Activated CD4-positive, alpha-beta T cell treated with anti-CD3 and anti-CD28 coated beads, Interleukin-2, amount 50 U/mL, for 24 hours (primary cell): ENCODE results near the gene PAXIP1.
"Not testable (repeated sequence)": the region's sequence is repeated elsewhere in the genome, so short reads cannot be mapped to it uniquely, and the experiment has no call there.

ENCODE experiments used
- DNase-seq, 2 donors: peaks; one replicate each; pipeline ENCODE4 v3.0.0-alpha.2; 2020; ENCODE audit warnings: low read depth in 1 of 2, low spot score in 1 of 2

PAXIP1 gene, protein sequence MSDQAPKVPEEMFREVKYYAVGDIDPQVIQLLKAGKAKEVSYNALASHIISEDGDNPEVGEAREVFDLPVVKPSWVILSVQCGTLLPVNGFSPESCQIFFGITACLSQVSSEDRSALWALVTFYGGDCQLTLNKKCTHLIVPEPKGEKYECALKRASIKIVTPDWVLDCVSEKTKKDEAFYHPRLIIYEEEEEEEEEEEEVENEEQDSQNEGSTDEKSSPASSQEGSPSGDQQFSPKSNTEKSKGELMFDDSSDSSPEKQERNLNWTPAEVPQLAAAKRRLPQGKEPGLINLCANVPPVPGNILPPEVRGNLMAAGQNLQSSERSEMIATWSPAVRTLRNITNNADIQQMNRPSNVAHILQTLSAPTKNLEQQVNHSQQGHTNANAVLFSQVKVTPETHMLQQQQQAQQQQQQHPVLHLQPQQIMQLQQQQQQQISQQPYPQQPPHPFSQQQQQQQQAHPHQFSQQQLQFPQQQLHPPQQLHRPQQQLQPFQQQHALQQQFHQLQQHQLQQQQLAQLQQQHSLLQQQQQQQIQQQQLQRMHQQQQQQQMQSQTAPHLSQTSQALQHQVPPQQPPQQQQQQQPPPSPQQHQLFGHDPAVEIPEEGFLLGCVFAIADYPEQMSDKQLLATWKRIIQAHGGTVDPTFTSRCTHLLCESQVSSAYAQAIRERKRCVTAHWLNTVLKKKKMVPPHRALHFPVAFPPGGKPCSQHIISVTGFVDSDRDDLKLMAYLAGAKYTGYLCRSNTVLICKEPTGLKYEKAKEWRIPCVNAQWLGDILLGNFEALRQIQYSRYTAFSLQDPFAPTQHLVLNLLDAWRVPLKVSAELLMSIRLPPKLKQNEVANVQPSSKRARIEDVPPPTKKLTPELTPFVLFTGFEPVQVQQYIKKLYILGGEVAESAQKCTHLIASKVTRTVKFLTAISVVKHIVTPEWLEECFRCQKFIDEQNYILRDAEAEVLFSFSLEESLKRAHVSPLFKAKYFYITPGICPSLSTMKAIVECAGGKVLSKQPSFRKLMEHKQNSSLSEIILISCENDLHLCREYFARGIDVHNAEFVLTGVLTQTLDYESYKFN

DNA sequence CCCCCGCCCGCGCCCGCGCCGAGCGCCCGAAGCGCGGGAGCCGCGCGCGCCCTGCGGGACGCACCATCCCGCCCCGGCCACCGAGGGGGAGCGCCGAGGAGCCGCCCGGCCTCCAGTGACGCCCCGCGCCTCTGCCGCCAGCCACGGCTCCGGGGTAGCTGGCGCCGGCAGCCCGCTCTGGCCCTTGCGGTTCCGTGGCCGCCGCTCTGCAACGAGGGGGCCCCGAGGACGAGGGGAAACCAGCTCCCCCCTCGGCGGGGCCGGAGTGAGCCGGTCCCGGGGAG, at the start of gene PAXIP1:
TSS of gene PAXIP1 (minus strand) at position 33 of the 284 bp plus-strand sequence. CDS start 195 bp downstream, outside the sequence.
- peak in 1 of 2 donors; percentile 46 for DNase-seq

DNA sequence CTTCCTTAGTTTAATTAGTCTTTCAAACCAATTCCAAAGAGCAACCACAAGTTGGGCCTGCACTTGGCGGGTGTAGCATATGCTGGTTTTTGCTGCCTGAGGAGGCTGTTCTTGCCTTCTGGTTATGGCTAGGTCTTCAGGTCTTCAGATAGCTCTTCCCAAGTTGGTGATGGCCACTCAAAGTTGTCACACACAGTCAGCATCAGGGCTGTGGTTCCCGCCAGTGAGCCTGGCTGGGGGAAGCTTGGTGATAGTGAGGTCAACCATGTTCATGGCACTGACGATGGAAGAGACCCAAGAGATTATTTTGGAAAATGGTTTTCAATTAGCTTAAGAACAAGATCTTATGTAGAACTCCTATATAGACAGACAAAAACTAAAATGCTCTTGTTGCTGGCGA, 48.4 kb upstream of the PAXIP1 start:
- DNase-seq: no peak

DNA sequence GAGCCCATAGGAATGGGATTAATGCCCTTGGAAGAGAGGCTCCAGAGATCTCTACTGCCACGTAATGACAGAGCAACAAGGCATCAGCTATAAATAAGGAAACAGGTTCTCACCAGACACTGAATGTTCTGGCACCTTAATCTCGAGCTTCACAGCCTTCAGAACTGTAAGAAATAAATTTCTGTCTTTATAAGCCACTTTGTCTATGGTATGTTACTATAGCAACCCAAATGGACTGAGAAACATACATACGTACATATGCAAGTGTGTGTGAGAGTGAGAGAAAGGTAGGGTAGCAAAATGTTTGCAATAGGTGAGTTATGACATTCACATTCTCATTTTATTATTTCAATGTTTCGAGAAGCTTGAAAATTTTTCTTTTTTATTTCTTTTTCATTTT, 45.1 kb upstream of the PAXIP1 start:
- no peak for DNase-seq

DNA sequence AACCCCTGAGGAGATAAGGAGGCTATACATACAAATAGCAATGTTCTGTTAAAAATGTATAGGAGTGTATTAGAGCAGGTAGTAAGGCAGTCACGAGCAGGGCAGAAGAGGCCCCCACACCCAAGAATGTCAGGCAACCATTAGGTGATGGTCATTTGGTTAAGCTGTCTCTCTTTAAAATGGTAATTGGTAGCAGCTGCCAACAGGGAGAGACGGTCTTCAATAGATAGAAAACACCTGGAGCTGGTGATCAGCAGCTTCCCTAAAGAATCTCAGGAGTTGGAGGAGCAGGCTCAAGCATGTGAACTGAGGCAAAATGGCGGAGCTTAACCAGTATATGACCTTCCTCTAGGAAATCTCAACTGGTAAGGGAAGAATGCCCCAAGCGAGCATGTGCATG, 40.8 kb upstream of the PAXIP1 start:
- no peak for DNase-seq

DNA sequence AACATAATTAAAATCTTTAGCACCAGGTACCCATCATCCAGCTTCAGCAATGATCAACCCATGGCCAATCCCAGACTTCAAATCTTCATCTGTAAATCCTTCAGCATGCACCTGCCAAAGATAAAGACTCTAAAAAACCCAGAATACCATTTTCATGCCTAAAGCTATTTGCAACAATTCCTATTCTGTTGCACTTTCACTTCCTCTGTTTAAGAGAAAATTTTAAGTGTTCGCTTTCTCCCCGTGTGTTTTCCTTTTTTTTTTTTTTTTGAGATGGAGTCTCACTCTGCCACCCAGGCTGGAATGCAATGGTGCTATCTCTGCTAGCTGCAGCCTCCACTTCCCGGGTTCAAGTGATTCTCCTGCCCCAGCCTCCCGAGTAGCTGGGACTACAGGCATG, 35.4 kb upstream of the PAXIP1 start:
- no peak for DNase-seq

DNA sequence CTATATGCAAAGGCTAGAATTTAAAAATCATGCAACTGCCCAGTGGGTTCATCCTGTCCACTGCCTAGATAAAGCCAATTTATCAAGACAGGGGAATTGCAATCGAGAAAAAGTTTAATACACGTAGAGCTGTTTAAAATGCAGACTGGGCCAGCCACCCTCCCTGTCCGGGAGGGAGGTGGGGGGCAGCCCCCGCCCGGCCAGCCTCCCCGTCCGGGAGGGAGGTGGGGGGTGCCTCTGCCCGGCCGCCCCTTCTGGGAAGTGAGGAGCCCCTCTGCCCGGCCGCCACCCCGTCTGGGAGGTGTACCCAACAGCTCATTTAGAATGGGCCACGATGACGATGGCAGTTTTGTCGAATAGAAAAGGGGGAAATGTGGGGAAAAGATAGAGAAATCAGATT, 31.6 kb upstream of the PAXIP1 start:
- DNase-seq: not testable (repeated sequence)

DNA sequence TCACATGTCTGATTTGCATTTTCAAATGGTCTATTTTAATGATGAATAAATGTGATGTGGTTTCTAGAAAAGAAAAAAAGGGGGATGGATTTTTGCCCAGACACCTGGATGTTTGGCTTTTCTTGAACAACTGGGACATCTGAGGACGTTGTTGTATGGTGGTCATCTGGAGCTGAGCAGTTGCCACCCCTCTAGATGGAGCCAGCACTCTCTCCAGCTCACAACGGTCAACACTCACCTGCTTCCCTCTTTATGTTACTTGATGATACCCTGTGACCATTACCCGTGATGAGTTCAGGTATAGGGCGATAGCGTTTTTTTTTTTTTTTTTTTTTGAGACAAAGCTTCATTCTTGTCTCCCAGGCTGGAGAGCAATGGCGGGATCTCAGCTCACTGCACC, 30.1 kb upstream of the PAXIP1 start:
- DNase-seq: no peak

DNA sequence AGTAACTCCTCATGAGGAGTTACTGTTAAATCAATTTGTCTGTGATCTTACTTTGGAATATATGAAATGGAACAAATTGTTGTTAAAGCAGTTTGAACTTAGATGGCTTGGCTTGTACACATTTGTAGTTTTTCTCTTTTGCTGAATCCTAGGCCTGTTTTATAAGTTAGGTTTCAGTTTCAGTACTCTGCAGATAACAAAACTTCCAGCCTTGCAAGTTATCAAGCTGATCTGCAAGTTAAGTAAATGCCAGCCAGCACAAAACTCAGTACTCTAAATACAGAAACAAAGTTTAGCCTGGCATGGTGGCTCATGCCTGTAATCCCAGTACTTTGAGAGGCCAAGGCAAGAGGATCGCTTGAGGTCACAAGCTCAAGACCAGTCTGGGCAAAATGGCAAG, 25.0 kb upstream of the PAXIP1 start:
- no peak for DNase-seq

DNA sequence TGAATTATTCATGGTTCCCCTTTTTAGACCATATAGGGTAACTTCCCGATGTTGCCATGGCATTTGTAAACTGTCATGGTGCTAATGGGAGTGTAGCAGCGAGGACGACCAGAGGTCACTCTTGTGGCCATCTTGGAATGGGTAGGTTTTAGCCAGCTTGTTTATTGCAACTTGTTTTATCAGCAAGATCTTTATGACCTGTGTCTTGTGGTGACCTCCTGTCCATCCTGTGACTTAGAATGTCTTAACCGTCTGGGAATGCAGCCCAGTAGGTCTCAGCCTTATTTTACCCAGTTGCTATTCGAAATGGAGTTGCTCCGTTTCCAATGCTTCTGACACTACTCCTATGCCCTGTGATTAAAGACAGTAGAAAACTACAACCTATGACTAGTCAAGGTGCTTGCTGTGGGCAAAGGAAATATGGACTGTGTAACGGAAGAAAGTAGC, 18.8 kb upstream of the PAXIP1 start:
- no peak for DNase-seq

DNA sequence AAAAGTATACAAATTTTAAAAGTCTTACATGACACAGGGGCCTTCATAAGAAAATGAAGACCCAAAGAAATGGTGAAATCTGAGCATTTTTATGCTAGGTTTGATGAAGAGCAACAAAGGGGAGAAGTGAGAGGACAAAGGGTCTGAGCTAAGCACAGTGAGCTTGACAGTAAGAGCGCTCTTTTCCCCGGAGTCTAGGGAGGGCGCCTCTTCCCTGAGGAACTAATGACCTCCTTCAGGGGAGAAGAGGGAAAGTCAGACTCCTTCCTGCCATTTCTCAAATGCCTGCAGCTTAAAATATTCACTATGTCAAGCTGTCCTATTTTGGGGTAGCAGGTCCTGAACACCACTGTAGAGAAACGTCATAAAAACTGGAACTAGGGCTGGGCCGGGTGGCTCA, 18.1 kb upstream of the PAXIP1 start:
- DNase-seq: no peak

DNA sequence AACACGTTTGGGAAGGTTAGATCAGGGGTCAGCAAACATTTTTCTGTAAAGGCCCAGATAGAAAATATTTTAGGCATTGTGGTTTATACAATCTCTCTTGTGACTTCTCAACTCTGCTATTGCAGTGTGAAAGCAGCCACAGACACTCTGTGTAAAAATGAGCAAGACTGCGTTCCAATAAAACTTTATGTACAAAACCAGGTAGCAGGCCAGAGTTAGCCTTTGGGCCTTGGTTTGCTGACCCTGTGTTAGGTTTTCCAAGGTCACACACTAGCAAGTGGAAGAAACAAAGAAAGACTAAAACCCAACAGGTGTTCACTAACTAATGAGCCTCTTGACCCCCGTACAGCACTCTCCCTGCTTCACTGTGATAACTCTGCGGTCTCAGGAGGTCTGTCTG, 14.9 kb upstream of the PAXIP1 start:
- DNase-seq: no peak

DNA sequence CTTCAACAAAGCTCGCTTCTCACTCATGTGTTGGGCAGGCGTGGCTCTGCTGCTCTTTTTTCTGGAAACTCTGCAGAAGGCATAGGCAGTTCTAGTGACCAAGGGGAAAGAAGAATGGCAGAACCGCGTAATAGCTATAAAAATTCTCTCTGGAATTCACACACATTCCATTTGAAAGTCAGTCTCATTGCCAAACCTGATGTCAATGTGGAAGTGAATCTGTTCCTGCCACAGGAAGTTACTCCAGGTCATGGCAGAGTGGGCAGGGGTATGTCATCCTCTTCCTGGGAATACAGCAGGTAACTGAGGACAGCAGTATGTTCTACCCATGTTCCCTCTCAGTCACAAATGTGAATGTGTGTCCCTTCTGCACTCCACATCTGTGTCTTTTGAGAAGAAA, 8.2 kb upstream of the PAXIP1 start:
- DNase-seq: no peak

DNA sequence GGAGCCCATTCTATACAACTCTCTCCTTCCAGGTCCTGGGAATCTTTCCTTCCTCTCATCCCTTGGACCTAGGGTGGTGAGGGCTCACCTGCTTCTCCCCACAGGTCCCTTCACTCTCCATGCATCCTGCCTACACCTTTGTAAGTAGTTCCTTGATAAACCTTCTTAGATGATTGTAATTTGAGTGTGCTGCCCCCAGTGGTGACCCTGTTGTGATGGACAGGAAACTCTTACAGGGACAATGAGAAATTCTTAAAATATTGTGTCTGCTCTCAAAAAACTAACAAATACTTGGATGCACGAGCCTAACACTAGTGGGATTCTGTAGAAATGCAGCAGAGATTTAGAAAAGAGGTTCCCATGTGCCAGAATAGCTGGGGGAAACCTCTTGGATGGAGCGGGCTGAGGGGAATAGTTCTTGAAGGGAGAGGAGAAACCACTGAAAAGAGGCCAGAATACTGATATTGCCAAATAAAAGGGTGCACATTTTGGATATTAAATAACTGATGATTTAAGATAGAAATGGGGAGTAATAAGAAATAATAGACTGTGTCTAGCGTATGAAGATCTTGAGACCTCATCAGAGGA, 6.7 kb upstream of the PAXIP1 start:
- no peak for DNase-seq

DNA sequence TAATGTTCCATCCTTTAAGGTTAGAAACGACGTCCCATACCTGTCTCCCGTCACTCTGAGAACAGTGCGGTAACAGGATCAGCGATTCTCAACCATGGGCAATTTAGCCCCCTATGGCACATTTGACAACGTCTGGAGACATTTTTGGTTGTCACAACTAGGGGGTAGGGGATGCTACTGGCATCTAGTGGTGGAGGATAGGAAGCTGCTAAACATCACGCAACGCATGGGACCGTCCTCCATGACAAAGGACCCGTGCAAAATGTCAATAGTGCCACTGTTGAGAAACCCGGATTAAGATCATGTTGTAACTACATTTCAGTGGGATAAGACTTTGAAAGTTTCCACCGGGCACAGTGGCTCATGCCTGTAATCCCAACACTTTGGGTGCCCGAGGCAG, 5.0 kb upstream of the PAXIP1 start:
- DNase-seq: peak in 1 of 2 donors; percentile 6

DNA sequence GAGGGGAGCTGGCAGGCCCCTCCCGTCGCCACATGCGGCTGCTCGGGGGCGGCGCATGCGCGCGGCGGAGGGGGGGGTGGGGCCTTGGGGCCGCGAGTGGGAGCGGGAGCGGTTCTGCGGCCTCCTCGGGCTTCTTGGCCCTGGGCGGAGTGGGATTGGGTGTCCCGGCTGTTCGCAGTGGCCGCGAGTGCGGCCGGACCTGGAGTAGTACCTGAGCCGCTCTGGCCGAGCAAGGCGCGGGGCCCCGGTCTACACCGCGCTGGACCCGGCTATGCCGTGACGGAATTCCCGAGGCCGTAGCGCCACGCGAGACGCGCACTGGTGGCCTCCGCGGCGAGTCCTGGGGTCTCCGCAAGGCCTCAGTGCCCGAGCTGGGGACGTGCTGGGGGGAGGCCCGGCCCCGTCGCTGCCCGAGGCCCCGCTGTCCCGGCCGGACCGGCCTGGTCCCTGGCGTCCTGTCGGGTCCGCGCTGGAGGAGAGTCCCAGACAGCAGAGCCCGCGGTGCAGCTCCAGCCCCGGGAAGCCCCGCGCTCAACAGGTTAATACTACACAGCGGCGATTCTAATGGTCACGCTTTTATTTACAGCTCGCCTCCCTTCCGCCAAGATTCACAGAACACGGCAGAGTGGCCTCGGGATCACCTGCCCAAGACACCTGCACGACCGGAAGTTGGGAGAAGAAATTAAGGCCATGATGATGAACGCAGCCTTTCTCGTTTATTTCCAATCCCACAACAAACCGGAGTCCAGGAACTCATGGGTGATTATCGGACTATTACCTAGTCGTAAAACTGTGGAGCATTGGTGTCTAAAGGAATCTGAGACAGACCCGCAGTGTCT, 671 bp upstream of the PAXIP1 start:
- peak; percentile 73 to 78 for DNase-seq

DNA sequence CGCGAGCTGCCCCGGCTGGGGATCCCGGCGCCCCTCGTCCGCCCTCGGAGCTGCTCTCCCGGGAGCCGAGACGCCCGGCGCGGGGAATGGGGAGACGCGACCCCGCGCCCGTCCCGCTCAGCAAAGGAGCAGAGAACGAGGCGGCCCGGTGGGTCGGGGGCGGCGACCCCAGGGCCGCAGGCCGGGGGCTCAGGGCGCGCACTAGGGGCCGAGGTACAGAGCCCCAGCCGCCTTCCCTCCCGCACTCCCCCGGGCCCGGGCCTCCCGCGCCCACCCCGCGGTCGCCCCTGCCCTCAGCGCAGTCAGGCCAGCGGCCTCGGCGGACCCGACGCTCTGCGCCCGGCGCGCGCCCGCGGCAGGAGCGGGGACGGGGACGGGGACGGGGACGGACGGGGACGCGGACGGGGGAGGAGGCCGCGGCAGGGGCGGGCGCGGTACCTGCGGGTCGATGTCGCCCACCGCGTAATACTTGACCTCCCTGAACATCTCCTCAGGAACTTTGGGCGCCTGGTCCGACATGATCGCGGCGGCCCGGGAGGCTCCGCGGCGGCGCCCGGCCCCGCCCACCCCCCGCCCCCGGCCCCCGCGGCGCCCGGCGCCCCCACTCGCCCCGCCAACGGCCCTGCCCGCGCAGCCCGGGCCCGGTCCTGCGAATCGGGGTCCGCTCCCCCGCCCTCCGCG, 373 bp downstream of the PAXIP1 start:
- peak in 1 of 2 donors; percentile 16 for DNase-seq

DNA sequence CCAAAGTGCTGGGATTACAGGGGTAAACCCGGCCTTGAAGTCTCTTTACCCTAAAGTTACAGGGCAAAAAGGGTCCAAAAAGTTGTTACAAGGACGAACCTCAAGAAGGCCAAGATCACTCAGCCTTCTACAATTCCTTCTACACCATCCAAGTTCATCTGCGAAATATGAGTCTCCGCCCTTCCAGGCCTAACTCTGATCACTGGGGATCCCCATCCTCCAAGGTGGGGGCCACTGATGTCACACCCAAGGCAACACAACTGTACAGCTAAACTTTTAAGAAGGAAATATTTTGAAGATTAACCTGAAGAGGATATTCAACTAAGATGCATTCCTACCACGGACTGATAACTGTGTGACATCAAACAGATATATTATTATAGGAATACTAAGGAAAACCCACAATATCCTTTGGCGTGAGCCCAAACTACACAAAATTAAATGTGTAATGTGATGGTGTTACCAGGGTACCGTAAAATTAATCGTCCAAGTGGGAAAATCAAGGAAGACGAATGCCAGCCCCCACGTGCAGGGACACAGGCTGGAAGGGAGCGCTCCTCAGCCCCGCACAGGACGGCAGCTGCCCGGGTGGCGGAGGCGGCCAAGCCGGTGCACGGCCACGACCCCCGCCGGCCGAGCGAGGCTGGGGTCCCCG, 1.0 kb downstream of the PAXIP1 start:
- no peak for DNase-seq

DNA sequence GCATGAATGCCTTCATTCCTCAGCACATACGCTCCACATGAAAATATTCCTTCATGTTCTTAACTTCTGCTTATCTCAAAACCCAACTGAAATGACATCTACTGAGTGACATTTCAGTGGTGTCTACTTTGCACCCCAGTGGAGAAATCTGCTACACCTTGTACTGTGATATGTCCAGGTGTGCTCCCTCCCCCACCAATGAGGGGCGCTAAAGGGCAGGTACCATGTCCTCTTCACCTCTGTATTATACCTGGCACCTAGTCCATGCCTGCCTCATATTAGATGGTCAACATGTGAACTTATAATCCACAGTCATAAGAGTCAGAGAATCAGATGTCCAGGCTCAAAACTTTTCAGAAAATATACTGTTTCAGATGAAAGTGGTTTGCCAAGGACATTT, 2.1 kb downstream of the PAXIP1 start:
- DNase-seq: no peak

DNA sequence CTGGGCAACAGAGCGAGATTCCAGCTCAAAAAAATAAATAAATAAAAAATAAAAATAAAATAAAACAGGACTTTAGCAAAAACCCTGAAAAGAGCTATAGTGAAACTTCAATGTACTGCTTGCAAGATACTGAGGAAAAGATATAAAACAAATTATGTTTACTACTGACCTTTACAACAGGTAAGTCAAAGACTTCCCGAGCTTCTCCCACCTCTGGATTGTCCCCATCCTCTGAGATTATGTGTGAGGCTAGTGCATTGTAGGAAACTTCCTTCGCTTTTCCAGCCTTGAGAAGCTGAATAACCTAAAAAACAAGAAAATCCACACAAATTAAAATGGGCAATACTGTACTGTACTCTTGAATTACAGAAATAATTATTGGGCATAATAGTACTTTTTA, 4.4 kb downstream of the PAXIP1 start:
- DNase-seq: no peak
